Keratinocyte (primary cell): ENCODE data around the gene GRM3. TPM values are rescaled to one million over a fixed set of nuclear protein-coding genes. Genes with fewer than 3 reads are reported as not detected.

Experiments
- DNase-seq: peaks from one replicate; pipeline ENCODE4 v3.0.0-alpha.2; 2011; ENCODE audit warnings: low read depth, missing footprints, low spot score
- FAIRE-seq: peaks from 2 replicates; lab custom pipeline; 2011; peaks lifted over from hg19 to GRCh38; lab: Jason Lieb, UNC
- H2AFZ ChIP-seq: 2 replicates; pipeline ENCODE4 v1.6.0; 2012; ENCODE audit warnings: low read length, control low read depth, inconsistent platforms; ENCODE audit not compliant: control insufficient read depth
- H3K27ac ChIP-seq: 2 replicates; pipeline ENCODE4 v1.5.1; 2011; ENCODE audit warnings: low read length; ENCODE audit not compliant: control insufficient read depth, insufficient read depth
- H3K27me3 ChIP-seq: 3 replicates; pipeline ENCODE4 v1.6.0; 2011; ENCODE audit warnings: low read length; ENCODE audit not compliant: control insufficient read depth, insufficient read depth; ENCODE audit errors: extremely low read depth
- H3K36me3 ChIP-seq, 2 experiments: 2 replicates in 1 of 2; 3 replicates in 1 of 2; pipeline ENCODE4 v1.5.1; 2011; ENCODE audit warnings: low read length in 2 of 2, mild to moderate bottlenecking in 1 of 2; ENCODE audit not compliant: control insufficient read depth in 2 of 2, insufficient read depth in 2 of 2; ENCODE audit errors: extremely low read depth in 1 of 2
- H3K4me1 ChIP-seq: 3 replicates; pipeline ENCODE4 v1.5.1; 2011; ENCODE audit warnings: low read length; ENCODE audit not compliant: control insufficient read depth, insufficient read depth; ENCODE audit errors: extremely low read depth
- H3K4me2 ChIP-seq: 3 replicates; pipeline ENCODE4 v1.6.0; 2011; ENCODE audit warnings: low read depth, low read length; ENCODE audit not compliant: control insufficient read depth, insufficient read depth; ENCODE audit errors: extremely low read depth
- H3K4me3 ChIP-seq, 3 experiments: fragments of 200-600 bp in 1 of 3; sonication (generic) in 1 of 3; 2 replicates in 2 of 3; 3 replicates in 1 of 3; pipeline ENCODE4 v1.5.1; 2011 to 2016; ENCODE audit warnings: low read length in 3 of 3, mild to moderate bottlenecking in 3 of 3, control low read depth in 2 of 3, inconsistent platforms in 1 of 3, low read depth in 1 of 3, mixed read lengths in 1 of 3, mixed run types in 1 of 3, moderate library complexity in 1 of 3; ENCODE audit not compliant: control insufficient read depth in 2 of 3, insufficient read depth in 2 of 3; ENCODE audit errors: extremely low read depth in 1 of 3
- H3K79me2 ChIP-seq: 2 replicates; pipeline ENCODE4 v1.6.0; 2012; ENCODE audit warnings: low read length; ENCODE audit not compliant: control insufficient read depth, insufficient read depth
- H3K9ac ChIP-seq: 3 replicates; pipeline ENCODE4 v1.6.0; 2011; ENCODE audit warnings: low read length; ENCODE audit not compliant: control insufficient read depth, insufficient read depth; ENCODE audit errors: extremely low read depth
- H3K9me1 ChIP-seq: 3 replicates; pipeline ENCODE4 v1.6.0; 2011; ENCODE audit warnings: low read length; ENCODE audit not compliant: control insufficient read depth, insufficient read depth; ENCODE audit errors: extremely low read depth
- H3K9me3 ChIP-seq: 2 replicates; pipeline ENCODE4 v1.5.1; 2012; ENCODE audit warnings: low read depth, low read length; ENCODE audit not compliant: control insufficient read depth
- H4K20me1 ChIP-seq: 3 replicates; pipeline ENCODE4 v1.6.0; 2011; ENCODE audit warnings: low read length; ENCODE audit not compliant: control insufficient read depth, insufficient read depth; ENCODE audit errors: extremely low read depth
- EZH2 ChIP-seq: IDR thresholded peaks from one replicate; pipeline ENCODE4 v1.6.1; 2012; ENCODE audit warnings: inconsistent platforms, mild to moderate bottlenecking, low read length, moderate library complexity
- dilution Hi-C: fragments of 300-500 bp; cut with MboI; formaldehyde crosslinking; loops from one replicate; pipeline ENCODE4 v1.7.0; 2020; ENCODE audit warnings: low sequenced_read_pairs; ENCODE audit not compliant: extremely low pct_ligation_motif_present
- polyA plus RNA-seq, 5 experiments: library from polyadenylated mRNA; depleted of rRNA in 3 of 5; stranded (reverse) in 3 of 5; stranded (forward) in 1 of 5; unstranded in 1 of 5; fragments of >200 nt; gene quantifications; 1 replicate in 1 of 5; 2 replicates in 3 of 5; 3 replicates in 1 of 5; pipeline versions ENCODE4 v1.2.1 to v1.2.3, GENCODE V29; 2011 to 2012; ENCODE audit warnings: missing spikeins in 2 of 5, low read depth in 1 of 5, low replicate concordance in 1 of 5
- TF ChIP-seq, protein P1 (sequence below), 3 experiments: IDR thresholded peaks in 1 of 3; conservative IDR thresholded peaks in 1 of 3; optimal IDR thresholded peaks in 1 of 3; 2 replicates in 2 of 3; 3 replicates in 1 of 3; pipeline versions ENCODE3 to v1.5.1; 2011; ENCODE audit warnings: low read length in 3 of 3, mild to moderate bottlenecking in 3 of 3, moderate library complexity in 2 of 3, control low read depth in 1 of 3, inconsistent platforms in 1 of 3; ENCODE audit not compliant: insufficient read depth in 2 of 3; ENCODE audit errors: extremely low read depth in 1 of 3

GRM3 gene
- polyA plus RNA-seq, 1 donor (not counting 4 experiments of a cell fraction or from before 2014, with no cell fraction given) = not detected

DNA sequence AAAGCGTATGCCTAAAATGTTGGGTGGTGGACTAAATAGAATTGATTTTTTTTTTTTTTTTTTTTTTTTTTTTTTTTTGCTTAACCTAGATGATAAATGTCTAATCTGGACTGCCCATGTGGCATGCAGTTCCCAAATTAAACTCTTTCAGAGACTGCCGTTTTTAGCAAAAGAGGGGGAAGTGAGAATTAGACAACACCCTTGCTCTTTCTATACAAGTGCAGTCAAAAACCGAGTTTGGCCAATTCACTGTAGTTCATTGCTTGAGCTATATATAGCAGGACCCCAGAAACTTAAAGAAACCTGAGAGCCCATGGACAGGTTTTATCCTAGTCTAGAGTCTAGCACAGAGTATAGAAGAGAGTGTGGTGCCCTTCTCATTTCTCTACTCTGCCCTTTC is 141.9 kb downstream of the GRM3 start:
- DNase-seq (no peak), FAIRE-seq (no peak)
- Histone ChIP-seq H3K9me3 (no peaks in the 10 kb centered on the region), H3K36me3 (no peaks in the 10 kb centered on the region), H3K4me1 (no peaks in the 10 kb centered on the region), H3K9me1 (no peaks in the 10 kb centered on the region), H3K9ac (no peak overlapping the region), H3K27me3 (no peaks in the 10 kb centered on the region), H3K79me2 (no peaks in the 10 kb centered on the region), H4K20me1 (no peaks in the 10 kb centered on the region), H3K27ac (no peak overlapping the region), H3K4me3 (no peak overlapping the region), H2AFZ (no peak overlapping the region), H3K4me2 (no peak overlapping the region)
- dilution Hi-C loops = no loop called here
- TF ChIP-seq EZH2 = no peak
- TF ChIP-seq, protein P1, sequence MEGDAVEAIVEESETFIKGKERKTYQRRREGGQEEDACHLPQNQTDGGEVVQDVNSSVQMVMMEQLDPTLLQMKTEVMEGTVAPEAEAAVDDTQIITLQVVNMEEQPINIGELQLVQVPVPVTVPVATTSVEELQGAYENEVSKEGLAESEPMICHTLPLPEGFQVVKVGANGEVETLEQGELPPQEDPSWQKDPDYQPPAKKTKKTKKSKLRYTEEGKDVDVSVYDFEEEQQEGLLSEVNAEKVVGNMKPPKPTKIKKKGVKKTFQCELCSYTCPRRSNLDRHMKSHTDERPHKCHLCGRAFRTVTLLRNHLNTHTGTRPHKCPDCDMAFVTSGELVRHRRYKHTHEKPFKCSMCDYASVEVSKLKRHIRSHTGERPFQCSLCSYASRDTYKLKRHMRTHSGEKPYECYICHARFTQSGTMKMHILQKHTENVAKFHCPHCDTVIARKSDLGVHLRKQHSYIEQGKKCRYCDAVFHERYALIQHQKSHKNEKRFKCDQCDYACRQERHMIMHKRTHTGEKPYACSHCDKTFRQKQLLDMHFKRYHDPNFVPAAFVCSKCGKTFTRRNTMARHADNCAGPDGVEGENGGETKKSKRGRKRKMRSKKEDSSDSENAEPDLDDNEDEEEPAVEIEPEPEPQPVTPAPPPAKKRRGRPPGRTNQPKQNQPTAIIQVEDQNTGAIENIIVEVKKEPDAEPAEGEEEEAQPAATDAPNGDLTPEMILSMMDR (optimal IDR thresholded peaks at IDR 0.05 in 1 of 3, IDR thresholded peaks at IDR 0.05 in 1 of 3, conservative IDR thresholded peaks at IDR 0.05 in 1 of 3; ENCODE audit: extremely low read depth in 1 of 3, insufficient read depth in 2 of 3, low read length in 3 of 3) = no peak

DNA sequence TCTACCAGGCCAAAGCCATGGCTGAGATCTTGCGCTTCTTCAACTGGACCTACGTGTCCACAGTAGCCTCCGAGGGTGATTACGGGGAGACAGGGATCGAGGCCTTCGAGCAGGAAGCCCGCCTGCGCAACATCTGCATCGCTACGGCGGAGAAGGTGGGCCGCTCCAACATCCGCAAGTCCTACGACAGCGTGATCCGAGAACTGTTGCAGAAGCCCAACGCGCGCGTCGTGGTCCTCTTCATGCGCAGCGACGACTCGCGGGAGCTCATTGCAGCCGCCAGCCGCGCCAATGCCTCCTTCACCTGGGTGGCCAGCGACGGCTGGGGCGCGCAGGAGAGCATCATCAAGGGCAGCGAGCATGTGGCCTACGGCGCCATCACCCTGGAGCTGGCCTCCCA is 142.7 kb downstream of the GRM3 start:
- no peak overlapping the region for H3K4me3 ChIP-seq
- H2AFZ ChIP-seq = no peak overlapping the region
- H3K9ac ChIP-seq = no peak overlapping the region
- no peaks in the 10 kb centered on the region for H3K9me1 ChIP-seq
- no peaks in the 10 kb centered on the region for H3K79me2 ChIP-seq
- H3K4me1 ChIP-seq = no peaks in the 10 kb centered on the region
- TF ChIP-seq EZH2 = no peak
- TF ChIP-seq, protein P1 (optimal IDR thresholded peaks at IDR 0.05 in 1 of 3, IDR thresholded peaks at IDR 0.05 in 1 of 3, conservative IDR thresholded peaks at IDR 0.05 in 1 of 3; ENCODE audit: extremely low read depth in 1 of 3, insufficient read depth in 2 of 3, low read length in 3 of 3) = no peak
- H3K4me2 ChIP-seq = no peak overlapping the region
- H3K36me3 ChIP-seq = no peaks in the 10 kb centered on the region
- no peaks in the 10 kb centered on the region for H4K20me1 ChIP-seq
- no peaks in the 10 kb centered on the region for H3K9me3 ChIP-seq
- FAIRE-seq (no peak), DNase-seq (no peak)
- dilution Hi-C loops = no loop called here
- no peak overlapping the region for H3K27ac ChIP-seq
- H3K27me3 ChIP-seq = no peaks in the 10 kb centered on the region
